ENCODE data around the gene PCDHGA7. TPM values are rescaled to one million over a fixed set of nuclear protein-coding genes. Genes with fewer than 3 reads are reported as not detected.
"Not testable (repeated sequence)": the region's sequence is repeated elsewhere in the genome, so short reads cannot be mapped to it uniquely, and the experiment has no call there.

Gene PCDHGA7
- total and polyA plus RNA-seq, 2 experiments from 2014 or later: 0.20 to 1.0 TPM

GRCh38 chr5:141399555-141400258 lies 17.2 kb downstream of the PCDHGA7 start:
- Histone ChIP-seq H3K4me1 (ENCODE audit: low read depth) (no peaks in the 10 kb centered on the region), H3K9me3 (ENCODE audit: low read depth) (no peaks in the 10 kb centered on the region)

GRCh38 chr5:141402553-141403243 lies 20.2 kb downstream of the PCDHGA7 start, which contains the start of gene PCDHGA9:
PCDHGA9 (plus strand) TSS chr5:141402778; CDS start chr5:141402953, 175 bp downstream.
- no peaks in the 10 kb centered on the region for H3K36me3 ChIP-seq

More at GRCh38 chr5:141399555-141400258, 17.2 kb downstream of the PCDHGA7 start:
- Histone ChIP-seq H3K4me3 (no peak overlapping the region), H3K27ac (no peak overlapping the region), H3K27me3 (no peaks in the 10 kb centered on the region), H3K36me3 (no peaks in the 10 kb centered on the region)
- TF ChIP-seq CTCF (IDR thresholded peaks at IDR 0.05; ENCODE audit: low read depth, low read length): no peak
- no peak for DNase-seq (ENCODE audit: low read depth in 1 of 2, low spot score in 1 of 2)

GRCh38 chr5:141403387-141403786 lies 20.8 kb downstream of the PCDHGA7 start:
- TF ChIP-seq CTCF (IDR thresholded peaks at IDR 0.05; ENCODE audit: low read depth, low read length): no peak
- no peaks in the 10 kb centered on the region for H3K4me1 ChIP-seq (ENCODE audit: low read depth)
- H3K27me3 ChIP-seq: no peaks in the 10 kb centered on the region
- H3K9me3 ChIP-seq (ENCODE audit: low read depth): no peaks in the 10 kb centered on the region
- H3K4me3 ChIP-seq: no peak overlapping the region
- no peaks in the 10 kb centered on the region for H3K36me3 ChIP-seq
- no peak for DNase-seq (ENCODE audit: low read depth in 1 of 2, low spot score in 1 of 2)
- no peak overlapping the region for H3K27ac ChIP-seq

More at GRCh38 chr5:141402553-141403243, 20.2 kb downstream of the PCDHGA7 start, which contains the start of gene PCDHGA9:
- H3K4me1 ChIP-seq (ENCODE audit: low read depth): no peaks in the 10 kb centered on the region
- H3K27me3 ChIP-seq: no peaks in the 10 kb centered on the region
- peak; percentile 39 for TF ChIP-seq CTCF (IDR thresholded peaks at IDR 0.05; ENCODE audit: low read depth, low read length)
- no peaks in the 10 kb centered on the region for H3K9me3 ChIP-seq (ENCODE audit: low read depth)
- H3K27ac ChIP-seq: no peak within 1 kb of the TSS
- peak in 1 of 2 donors; percentile 49 for DNase-seq (ENCODE audit: low read depth in 1 of 2, low spot score in 1 of 2)
- no peak within 1 kb of the TSS for H3K4me3 ChIP-seq

GRCh38 chr5:141407790-141408505 lies 25.4 kb downstream of the PCDHGA7 start, which contains the start of gene PCDHGB6:
PCDHGB6 (plus strand) TSS chr5:141408021; CDS start chr5:141408203, 182 bp downstream.
- DNase-seq (ENCODE audit: low read depth in 1 of 2, low spot score in 1 of 2): peak; percentile 58 to 88
- not testable (repeated sequence) for H3K36me3 ChIP-seq; H3K4me1 ChIP-seq (ENCODE audit: low read depth); H3K27me3 ChIP-seq; H3K9me3 ChIP-seq (ENCODE audit: low read depth)
- peak; percentile 54 for TF ChIP-seq CTCF (IDR thresholded peaks at IDR 0.05; ENCODE audit: low read depth, low read length)
- Histone ChIP-seq H3K27ac (peak within 1 kb of the TSS; percentile 91), H3K4me3 (peak within 1 kb of the TSS; percentile 69)

GRCh38 chr5:141409598-141410306 lies 27.2 kb downstream of the PCDHGA7 start:
- DNase-seq (ENCODE audit: low read depth in 1 of 2, low spot score in 1 of 2): no peak
- H3K36me3 ChIP-seq: no peaks in the 10 kb centered on the region
- H3K9me3 ChIP-seq (ENCODE audit: low read depth): peaks cover 8% of the 10 kb centered on the region
- no peak overlapping the region for H3K27ac ChIP-seq
- peaks cover 4% of the 10 kb centered on the region for H3K4me1 ChIP-seq (ENCODE audit: low read depth)
- H3K4me3 ChIP-seq: no peak overlapping the region
- TF ChIP-seq CTCF (IDR thresholded peaks at IDR 0.05; ENCODE audit: low read depth, low read length): no peak
- no peaks in the 10 kb centered on the region for H3K27me3 ChIP-seq

Data from cardiac muscle cell (in vitro differentiated cells and primary cell).